Endothelial cell (in vitro differentiated cells): Measurements from ENCODE around the gene HS2ST1. TPM values are rescaled to one million over a fixed set of nuclear protein-coding genes. Genes with fewer than 3 reads are reported as not detected.
A peak's percentile ranks its signal among the peaks of the same experiment; 100 is the strongest.
"Not testable (repeated sequence)": the region's sequence is repeated elsewhere in the genome, so short reads cannot be mapped to it uniquely, and the experiment has no call there.

Experiments used
- DNase-seq: peaks from one replicate; pipeline ENCODE4 v3.0.0; 2021; ENCODE audit warnings: low spot score
- H3K27ac Mint-ChIP-seq: one replicate; pipeline ENCODE4 v1.8.0; 2021; ENCODE audit warnings: mixed read lengths, inconsistent platforms; ENCODE audit not compliant: unreplicated experiment
- H3K27me3 Mint-ChIP-seq: one replicate; pipeline ENCODE4 v1.8.0; 2021; ENCODE audit warnings: mild to moderate bottlenecking, moderate library complexity, mixed read lengths, inconsistent platforms; ENCODE audit not compliant: unreplicated experiment
- H3K36me3 Mint-ChIP-seq: one replicate; pipeline ENCODE4 v1.8.0; 2021; ENCODE audit warnings: mild to moderate bottlenecking, low read depth, mixed read lengths, inconsistent platforms; ENCODE audit not compliant: unreplicated experiment
- H3K4me1 Mint-ChIP-seq: one replicate; pipeline ENCODE4 v1.8.0; 2021; ENCODE audit warnings: mild to moderate bottlenecking, mixed read lengths, inconsistent platforms; ENCODE audit not compliant: unreplicated experiment
- H3K4me3 Mint-ChIP-seq: one replicate; pipeline ENCODE4 v1.8.0; 2021; ENCODE audit warnings: mild to moderate bottlenecking, mixed read lengths, inconsistent platforms; ENCODE audit not compliant: unreplicated experiment
- H3K9me3 Mint-ChIP-seq: one replicate; pipeline ENCODE4 v1.8.0; 2021; ENCODE audit warnings: mixed read lengths, inconsistent platforms; ENCODE audit not compliant: unreplicated experiment
- CTCF ChIP-seq: fragments of 200-600 bp; sonication (generic); IDR thresholded peaks from one replicate; pipeline ENCODE4 v1.5.0; 2021; ENCODE audit warnings: antibody characterized with exemption; ENCODE audit not compliant: unreplicated experiment
- total RNA-seq: library from RNA; stranded (reverse); fragmentation: NEBNext Ultra II Directional; extraction: Animal tissue kit (Norgen Biotek cat#: 25700); gene quantifications from one replicate; pipeline ENCODE4 v1.2.1, GENCODE V29; 2021; ENCODE audit not compliant: unreplicated experiment

HS2ST1 gene
- total RNA-seq, 1 donor from 2014 or later: 22.1 TPM

GRCh38 chr1:87000460-87000859, 86.0 kb downstream of the HS2ST1 start:
- Mint-ChIP-seq H3K9me3 (no peaks in the 10 kb centered on the region), H3K27me3 (no peaks in the 10 kb centered on the region), H3K4me1 (no peaks in the 10 kb centered on the region), H3K4me3 (no peak overlapping the region), H3K27ac (no peak overlapping the region), H3K36me3 (no peaks in the 10 kb centered on the region)
- TF ChIP-seq CTCF: no peak
- no peak for DNase-seq

- no peak overlapping the region for H3K4me3 Mint-ChIP-seq
- no peaks in the 10 kb centered on the region for H3K4me1 Mint-ChIP-seq
- no peaks in the 10 kb centered on the region for H3K36me3 Mint-ChIP-seq
- no peaks in the 10 kb centered on the region for H3K9me3 Mint-ChIP-seq
- no peak for DNase-seq
- no peak overlapping the region for H3K27ac Mint-ChIP-seq
- no peak for TF ChIP-seq CTCF
- H3K27me3 Mint-ChIP-seq: no peaks in the 10 kb centered on the region
These were observed 90.4 kb downstream of the HS2ST1 start for GRCh38 chr1:87004857-87005256.

- no peak for DNase-seq
- Mint-ChIP-seq H3K27ac (no peak overlapping the region), H3K27me3 (no peaks in the 10 kb centered on the region), H3K4me3 (no peak overlapping the region), H3K4me1 (no peaks in the 10 kb centered on the region), H3K9me3 (no peaks in the 10 kb centered on the region), H3K36me3 (peaks cover 5% of the 10 kb centered on the region)
- TF ChIP-seq CTCF: no peak
These were observed 92.9 kb downstream of the HS2ST1 start for GRCh38 chr1:87007323-87007722.

GRCh38 chr1:87013385-87013784, 99.0 kb downstream of the HS2ST1 start:
- Mint-ChIP-seq H3K36me3 (peaks cover 16% of the 10 kb centered on the region), H3K4me3 (peak overlapping the region; percentile 42)
- not testable (repeated sequence) for H3K9me3 Mint-ChIP-seq, H3K27me3 Mint-ChIP-seq, H3K4me1 Mint-ChIP-seq, H3K27ac Mint-ChIP-seq, DNase-seq

GRCh38 chr1:87017998-87018672, 103.7 kb downstream of the HS2ST1 start:
- Mint-ChIP-seq H3K4me3 (no peak overlapping the region), H3K27ac (no peak overlapping the region), H3K27me3 (peaks cover 2% of the 10 kb centered on the region), H3K36me3 (peaks cover 10% of the 10 kb centered on the region), H3K9me3 (peaks cover 6% of the 10 kb centered on the region), H3K4me1 (no peaks in the 10 kb centered on the region)
- TF ChIP-seq CTCF: no peak
- no peak for DNase-seq
